Ureter (tissue), 1 donor: ENCODE data around the gene RPS18. TPM values are rescaled to one million over a fixed set of nuclear protein-coding genes. Genes with fewer than 3 reads are reported as not detected.
"Not testable (repeated sequence)": the region's sequence is repeated elsewhere in the genome, so short reads cannot be mapped to it uniquely, and the experiment has no call there.

Source experiments
- DNase-seq: peaks from one replicate; pipeline ENCODE4 v3.0.0-alpha.2; 2020; ENCODE audit warnings: low spot score
- total RNA-seq: library from RNA; stranded (reverse); gene quantifications from one replicate; pipeline ENCODE4 v1.2.4, GENCODE V29; 2023
- donor health status: DM: yes; HTN: yes; CAD: no.

Gene RPS18
- total RNA-seq, 1 donor from 2014 or later: 3,074 TPM

DNA sequence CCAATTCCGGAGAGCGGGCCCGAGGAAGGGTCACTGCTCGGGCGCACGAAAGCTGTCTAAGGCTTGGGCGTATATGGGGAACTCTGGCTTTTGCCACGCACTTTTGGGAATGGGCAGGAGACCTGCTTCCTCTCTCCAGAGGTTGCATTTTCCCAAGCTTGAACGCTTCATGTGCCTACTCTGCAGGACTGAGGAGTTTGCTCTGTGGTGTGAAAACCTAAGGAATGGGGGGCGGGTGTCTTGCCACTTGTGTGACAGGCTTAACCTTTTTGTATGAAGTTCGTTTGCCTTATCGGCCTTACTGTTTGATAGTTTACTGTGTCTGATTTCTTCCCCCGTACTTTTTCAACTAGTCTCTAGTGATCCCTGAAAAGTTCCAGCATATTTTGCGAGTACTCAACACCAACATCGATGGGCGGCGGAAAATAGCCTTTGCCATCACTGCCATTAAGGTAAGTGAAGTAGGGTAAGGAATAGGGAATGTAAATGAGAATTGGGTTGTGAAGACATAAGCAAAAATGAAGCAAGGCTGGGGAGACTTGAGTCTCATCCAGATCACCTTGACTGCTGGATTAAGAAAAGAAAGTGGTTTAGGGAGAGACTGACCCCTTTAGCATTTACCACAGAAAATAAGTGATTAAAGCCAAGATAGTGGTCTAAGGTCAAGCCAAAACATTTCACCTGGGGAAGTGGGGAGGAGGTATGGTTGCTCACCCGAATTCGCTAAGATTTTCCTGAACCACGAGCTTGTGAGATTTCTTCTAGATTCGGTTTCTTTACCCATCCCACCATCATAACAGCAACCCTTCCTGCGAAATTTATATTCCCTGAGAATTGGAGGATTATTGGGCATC is 627 bp downstream of the RPS18 start:
- DNase-seq: no peak

DNA sequence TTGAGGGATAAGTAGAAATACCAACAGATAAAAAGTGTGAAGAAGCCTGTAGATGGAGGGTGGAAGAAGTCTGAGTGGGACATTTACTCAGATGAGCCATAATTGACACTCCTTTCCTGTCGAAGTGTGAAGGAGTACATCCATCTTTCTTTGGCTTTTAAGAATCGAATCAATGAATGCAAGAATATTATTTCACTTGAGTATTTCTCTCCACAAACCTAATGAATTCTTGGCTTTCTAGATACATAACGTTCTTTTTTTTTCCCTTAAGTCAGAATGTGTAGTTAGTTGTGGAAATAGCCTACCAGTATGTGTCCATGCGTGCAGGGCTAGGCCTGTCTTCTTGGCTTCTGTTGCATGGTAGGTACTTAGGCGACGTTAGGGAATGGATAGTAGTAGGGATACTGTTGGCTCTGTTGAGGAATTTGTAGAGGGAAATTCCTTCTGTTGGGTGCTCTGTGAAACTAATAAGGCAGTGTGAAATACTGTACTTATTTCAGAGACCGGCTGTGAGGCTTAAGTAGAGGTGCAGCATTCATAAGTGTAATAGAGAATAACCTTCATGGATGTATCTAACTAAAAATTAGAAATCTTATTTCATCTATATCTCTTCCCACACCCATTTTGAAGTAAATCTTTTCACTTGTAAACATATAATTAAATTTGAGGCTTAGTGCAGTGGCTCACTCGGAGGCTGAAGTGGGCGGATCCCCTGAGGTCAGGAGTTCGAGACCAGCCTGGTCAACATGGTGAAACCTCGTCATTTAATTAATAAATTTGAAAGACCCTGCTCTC is 1.5 kb downstream of the RPS18 start:
- DNase-seq: no peak

DNA sequence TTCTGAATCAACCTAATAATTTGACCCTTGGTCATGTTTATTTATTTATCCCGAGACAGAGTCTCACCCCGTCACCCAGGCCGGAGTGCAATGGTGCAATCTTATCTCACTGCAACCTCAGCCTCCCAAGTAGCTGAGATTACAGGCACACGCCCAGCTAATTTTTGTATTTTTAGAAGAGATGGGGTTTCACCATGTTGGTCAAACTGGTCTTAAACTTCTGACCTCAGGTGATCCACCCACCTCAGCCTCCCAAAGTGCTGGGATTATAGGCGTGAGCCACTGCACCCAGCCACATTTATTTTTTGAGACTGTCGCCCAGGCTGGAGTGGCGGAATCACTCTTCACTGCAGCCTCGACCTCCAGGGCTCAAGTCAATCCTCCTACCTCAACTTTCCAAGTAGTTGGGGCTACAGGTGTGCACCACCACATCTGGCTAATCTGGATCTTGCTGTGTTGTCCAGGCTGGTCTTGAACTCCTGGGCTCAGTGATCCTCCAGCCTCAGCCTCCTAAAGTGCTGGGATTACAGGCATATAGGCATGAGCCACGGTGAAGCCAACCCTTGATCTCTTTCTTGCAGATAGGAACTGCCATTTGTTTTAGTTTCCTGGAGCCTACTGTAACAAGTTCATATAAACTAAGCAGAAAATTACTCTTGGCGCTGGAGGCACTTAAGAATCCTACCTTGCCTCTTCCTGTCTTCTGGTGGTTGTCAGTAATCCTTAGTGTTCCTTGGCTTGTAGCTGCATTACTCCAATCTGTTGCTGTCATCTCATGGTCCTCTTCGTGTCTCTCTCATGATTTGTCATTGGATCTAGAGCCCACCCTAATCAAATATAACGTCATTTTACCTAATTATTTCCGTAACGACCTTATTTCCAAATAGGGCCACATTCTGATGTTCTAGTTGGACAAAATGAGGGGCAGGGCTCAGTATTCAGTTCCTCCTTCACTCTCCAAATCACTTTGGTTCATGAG is 2.3 kb downstream of the RPS18 start:
- DNase-seq: no peak

DNA sequence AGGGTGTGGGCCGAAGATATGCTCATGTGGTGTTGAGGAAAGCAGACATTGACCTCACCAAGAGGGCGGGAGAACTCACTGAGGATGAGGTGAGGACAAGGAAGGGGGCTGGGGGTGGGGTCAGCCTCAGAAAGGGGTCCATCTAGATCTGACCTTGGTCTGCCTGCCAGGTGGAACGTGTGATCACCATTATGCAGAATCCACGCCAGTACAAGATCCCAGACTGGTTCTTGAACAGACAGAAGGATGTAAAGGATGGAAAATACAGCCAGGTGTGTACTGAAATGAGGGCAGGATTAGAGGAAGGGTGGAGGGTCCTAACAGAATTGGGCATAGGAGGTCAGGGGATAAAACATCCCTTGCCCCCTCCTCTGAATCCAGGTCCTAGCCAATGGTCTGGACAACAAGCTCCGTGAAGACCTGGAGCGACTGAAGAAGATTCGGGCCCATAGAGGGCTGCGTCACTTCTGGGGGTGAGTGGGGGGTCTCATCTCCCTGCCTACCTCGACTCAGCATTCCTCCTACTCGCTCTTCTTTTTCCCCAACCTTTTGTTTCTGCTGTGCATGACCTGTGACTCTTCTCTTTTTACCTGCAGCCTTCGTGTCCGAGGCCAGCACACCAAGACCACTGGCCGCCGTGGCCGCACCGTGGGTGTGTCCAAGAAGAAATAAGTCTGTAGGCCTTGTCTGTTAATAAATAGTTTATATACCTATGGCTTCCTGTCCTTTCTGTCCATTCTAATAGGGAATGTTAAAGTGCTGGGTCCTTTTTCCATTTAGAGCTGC is 4.1 kb downstream of the RPS18 start:
- not testable (repeated sequence) for DNase-seq

DNA sequence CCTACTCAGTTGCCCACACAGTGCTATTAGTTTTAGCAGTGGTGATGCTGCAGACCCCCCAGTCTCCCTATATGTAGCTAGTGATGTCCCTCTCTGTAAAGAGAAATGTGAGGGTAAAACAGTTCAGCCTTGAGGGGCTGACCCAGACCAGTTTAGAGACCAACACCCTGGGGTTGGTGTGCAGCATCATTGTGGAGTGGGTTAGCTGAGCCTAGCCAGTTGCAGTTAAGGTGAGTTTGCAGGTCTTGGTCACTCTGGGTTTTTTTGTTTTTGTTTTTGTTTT is 4.6 kb downstream of the RPS18 start:
- DNase-seq: no peak

DNA sequence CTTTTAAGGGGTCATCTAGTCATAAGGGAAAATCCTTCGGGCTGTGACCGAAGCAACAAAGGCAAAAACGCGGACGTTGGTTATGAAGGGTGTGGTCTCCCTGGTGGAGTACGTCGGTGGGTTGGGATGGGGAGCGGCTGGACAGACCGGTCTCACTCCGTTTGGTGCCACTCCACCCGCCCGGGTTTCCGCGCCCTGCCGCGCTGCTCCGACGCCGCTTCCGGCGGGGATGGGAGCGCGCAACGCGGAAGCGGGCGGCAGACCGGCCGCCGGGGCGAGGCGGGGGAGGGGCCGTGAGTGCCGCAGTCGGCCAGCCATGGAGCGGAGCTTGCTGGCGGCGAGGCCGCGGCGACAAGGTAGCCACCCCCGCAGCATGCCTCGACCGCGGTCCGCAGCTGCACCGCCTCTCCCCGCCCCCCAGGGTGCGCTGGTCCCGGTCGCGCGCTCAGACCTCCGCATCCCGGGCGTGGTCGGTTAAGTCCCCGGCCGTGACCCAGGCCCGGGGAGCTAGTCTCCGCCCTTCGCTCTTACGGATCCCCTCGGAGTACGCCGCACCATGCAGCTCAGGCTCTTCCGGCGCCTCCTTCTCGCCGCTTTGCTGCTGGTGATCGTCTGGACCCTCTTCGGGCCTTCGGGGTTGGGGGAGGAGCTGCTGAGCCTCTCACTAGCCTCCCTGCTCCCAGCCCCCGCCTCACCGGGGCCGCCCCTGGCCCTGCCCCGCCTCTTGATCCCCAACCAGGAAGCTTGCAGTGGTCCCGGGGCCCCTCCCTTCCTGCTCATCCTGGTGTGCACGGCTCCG is 5.2 kb downstream of the RPS18 start, which contains the start of gene B3GALT4:
Gene B3GALT4 (plus strand): TSS at position 260 of the 799 bp plus-strand sequence. CDS start 297 bp downstream, at position 557.
- peak; percentile 90 for DNase-seq

DNA sequence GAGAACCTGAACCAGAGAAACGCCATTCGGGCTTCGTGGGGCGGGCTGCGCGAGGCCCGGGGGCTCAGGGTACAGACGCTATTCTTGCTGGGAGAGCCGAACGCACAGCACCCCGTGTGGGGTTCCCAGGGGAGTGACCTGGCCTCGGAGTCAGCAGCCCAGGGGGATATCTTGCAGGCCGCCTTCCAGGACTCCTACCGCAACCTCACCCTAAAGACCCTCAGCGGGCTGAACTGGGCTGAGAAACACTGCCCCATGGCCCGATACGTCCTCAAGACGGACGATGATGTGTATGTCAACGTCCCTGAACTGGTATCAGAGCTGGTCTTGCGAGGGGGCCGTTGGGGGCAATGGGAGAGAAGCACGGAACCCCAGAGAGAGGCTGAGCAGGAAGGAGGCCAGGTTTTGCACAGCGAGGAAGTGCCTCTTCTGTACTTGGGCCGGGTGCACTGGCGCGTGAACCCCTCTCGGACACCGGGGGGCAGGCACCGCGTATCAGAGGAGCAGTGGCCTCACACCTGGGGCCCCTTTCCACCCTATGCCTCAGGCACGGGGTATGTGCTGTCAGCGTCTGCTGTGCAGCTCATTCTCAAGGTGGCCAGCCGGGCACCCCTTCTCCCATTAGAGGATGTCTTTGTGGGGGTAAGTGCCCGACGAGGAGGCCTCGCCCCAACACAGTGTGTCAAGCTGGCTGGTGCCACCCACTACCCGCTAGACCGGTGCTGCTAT is 6.0 kb downstream of the RPS18 start:
- no peak for DNase-seq

DNA sequence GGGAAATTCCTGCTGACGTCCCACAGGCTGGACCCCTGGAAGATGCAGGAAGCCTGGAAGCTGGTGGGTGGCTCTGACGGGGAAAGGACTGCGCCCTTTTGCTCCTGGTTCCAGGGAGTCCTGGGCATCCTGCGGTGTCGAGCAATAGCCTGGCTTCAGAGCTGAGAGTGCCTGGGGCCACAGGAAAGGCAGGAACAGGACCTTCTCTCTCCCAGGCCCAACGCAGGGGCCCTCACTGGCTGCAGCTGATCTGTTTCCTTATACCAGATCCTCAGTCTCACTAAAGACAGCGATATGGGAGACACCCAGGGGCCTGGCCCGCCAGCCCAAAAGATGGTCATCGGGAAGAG is 6.5 kb downstream of the RPS18 start:
- DNase-seq: no peak

DNA sequence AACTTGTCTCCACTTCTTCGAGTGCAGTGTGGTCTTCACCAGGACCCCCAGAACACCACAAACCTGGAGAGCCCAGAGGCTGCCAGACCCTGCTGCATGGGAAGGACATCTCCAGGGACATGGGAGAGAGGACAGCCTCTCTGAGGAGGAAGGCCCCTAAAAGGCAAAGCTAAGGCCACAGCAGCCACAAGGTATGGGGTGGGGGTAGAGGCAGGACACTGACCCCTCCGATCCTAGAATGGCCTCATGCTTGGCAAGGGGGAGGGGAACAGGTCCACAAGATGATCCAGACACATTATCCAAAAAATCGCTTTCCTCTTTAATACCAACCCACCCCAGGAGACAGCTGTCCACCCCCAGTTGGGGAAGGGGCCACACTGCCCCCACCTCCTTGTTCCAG is 6.9 kb downstream of the RPS18 start:
- DNase-seq: no peak

DNA sequence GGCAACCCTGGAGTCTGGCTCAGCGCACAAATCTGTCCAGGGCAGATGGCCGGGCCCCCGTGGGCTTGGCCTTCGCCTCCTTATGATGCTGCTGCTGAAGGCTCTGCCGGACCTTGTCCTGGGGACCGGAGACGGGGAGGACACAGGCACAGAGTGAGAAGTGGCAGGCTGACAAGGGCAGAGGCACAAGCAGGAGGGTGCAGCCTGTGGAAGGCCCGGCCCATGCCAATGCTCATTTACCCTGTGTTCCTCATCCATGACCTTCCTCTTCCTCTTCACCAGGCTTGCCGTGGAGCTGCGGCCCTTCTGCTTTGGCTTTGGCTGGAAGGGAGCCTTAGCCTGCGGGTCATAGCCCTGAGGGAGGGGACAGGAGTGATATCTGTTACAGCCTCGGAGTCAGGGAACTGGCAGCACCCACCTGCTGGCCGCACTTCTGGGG is 7.4 kb downstream of the RPS18 start:
- no peak for DNase-seq

DNA sequence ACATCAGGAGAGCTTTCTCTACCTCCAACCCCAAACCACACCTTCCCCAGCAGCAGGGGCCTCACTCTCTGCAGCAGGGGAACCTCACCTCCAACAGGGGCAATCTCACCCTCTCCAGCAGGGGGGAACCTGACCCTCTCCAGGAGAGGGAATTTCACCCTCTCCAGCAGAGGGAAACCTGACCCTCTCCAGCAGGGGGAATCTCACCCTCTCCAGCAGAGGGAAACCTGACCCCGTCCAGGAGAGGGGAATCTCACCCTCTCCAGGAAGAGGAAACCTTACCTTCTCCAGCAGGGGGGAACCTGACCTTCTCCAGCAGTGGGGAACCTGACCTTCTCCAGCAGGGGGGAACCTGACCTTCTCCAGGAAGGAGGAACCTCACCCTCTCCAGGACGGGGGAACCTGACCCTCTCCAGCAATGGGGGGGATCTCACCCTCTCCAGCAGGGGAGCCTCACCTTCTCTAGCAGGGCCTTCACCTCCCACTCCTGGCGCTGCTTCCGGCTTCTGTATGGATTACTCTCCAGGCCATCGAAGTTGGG is 8.2 kb downstream of the RPS18 start:
- no peak for DNase-seq

DNA sequence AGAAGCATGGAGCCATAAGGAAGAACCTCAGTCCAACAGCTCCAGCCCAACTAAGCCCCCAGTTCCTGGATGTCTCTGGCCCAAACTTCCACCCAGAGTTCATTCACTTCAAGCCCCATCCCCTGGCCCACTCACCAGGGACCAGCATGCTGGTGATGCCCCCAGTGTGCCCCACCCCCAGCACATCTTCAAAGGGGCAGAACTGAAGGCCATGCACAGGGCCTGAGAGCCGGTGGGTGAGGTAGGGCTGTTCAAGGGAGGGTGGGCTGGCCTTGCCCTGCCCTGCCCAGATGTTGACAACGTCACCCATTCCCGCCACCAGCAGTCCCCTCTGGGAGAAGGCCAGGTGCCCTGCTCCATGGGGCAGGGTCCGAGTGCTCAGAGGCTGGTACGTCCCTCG is 8.7 kb downstream of the RPS18 start:
- no peak for DNase-seq

DNA sequence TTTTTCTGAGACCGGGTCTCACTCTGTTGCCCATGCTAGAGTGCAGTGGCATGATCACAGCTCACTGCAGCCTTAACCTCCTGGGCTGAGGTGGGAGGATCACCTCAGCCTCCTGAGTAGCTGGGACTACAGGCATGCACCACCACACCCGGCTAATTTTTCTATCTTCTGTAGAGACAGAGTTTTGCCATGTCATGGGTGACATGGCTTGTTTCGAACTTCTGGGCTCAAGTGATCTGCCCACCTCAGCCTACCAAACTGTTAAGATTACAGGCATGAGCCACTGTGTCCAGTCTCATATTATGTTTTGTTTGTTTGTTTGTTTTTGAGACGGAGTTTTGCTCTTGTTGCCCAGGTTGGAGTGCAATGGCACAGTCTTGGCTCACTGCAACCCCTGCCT is 13.3 kb downstream of the RPS18 start:
- DNase-seq: not testable (repeated sequence)

DNA sequence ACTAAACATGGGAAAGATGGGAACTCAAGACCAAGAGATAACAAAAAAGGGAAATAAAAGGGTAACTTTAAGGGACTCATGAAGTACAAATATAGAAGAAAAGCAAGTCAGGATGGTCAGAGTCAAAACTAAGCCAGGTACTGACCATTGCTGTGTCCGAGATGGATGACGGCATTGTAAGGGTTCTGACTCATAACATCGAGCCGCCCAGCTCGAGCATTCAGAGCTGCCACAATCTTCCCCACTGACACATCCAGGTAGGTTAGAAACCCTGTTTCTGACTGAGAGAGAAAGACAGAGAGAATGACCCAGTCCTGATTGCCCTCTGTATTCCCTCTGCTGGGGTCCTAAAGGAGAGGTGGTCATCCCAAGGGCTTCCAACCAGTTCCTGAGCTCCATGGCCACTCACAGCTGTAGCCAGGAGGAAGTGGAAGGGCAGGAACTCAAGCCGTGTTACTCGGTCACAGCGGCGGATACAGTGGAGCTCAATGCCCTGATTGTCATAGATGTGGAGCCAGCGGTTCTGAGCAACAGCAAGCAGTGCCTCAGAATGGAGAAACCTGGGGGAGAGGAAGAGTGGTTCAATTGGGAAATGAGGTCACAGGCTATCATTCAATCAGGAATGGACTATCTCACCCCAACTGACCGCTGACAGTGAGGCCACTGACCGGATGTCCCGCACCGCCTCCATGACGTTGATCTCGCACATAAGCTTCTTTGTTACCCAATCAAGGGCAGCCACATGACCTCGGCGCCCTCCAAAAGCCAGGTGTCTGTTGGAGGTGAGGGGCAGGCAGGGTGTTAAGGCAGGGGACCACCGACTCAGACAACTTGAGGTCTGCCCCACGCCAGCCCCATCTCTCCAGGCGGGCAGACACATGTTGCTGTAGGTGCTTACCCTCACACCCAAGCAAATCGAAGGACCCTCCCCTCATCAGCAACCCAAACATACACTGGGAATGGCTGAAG is 15.4 kb downstream of the RPS18 start:
- no peak for DNase-seq

DNA sequence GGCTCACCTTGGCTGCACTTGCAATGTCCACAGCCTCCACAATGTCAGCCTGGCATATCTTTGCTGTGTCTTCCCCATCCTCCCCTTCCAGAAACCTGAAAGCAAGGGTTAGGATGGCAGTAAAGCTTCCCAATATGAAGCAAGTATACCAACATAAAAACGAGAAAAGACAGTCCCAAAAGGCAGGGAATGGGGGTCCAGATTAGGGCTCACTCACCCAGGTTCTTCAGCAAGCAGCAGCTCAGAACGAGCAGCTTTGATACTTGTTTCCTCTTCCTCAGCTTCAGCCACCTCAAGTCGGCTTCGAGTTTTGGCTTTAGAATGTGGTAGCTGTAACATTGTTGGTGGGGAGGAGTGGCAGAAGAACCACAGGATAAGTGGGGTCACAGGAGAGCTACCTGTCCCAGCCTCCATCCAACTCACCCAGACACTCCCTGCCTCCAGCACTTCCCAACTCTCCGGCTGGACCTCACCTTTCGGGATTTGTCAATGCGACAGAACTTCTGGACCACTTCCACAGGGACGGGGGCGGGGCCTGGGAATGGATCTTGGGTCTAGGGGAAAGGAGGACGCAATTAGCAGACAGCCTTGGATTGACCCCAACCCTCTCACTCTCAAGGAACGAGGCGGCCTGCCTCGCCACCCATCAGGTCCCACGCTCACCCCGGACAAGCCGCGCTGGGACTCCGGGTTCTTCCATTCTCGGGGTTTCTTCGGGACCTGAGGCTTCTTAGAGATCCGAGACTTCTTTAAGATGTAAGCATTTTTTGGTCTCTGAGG is 16.5 kb downstream of the RPS18 start:
- no peak for DNase-seq

DNA sequence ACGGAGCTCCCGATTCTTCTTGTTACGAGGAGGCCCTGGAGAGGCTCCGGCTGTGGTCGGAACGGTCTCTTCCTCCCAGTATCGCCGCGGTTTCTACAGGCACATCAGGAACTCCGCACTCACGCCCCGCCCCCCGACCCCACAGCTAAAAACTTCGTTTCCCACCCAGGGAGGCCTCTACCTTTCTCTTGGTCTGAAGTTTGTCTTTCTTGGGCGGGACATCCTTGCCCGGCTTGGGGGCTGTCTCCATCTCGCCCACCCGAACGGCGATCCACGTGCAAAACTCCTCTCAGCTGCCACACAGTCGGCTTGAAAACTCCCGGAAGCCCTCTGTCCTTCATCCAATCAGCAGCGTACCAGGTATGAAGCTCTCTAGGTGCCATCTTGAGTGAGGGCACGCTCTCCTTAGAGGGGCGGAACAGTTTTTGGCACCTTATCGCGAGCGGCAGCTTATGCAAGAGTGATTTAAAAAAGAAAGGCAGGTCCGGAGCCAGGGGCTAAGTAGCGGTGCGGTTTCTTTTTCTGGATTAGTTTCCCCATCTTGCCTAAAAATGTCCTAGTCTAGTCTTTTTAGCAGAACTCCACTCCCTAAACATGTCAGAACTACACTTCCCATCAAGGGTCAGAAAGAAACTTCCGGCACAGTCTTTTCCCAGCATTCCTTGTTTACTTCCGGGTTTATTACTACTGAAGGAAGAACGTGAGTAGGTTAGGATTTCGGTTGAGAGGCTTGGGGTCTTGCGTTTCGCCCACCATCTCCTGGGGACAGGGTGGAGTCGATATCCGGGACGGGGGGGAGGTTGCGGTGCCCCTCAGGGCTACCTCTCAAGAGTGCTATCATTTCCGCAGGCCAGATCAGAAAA is 17.3 kb downstream of the RPS18 start, which contains the start of the genes PFDN6 and WDR46:
Gene PFDN6 (plus strand): TSS at position 681 of the 863 bp plus-strand sequence. CDS start 256 bp downstream, outside the sequence.
Gene WDR46 (minus strand): TSS at position 319 of the 863 bp plus-strand sequence. CDS start 69 bp downstream, at position 250.
- peak; percentile 82 for DNase-seq
